ENCODE data around the gene SIAH2. TPM values are rescaled to one million over a fixed set of nuclear protein-coding genes. Genes with fewer than 3 reads are reported as not detected.
A peak's percentile ranks its signal among the peaks of the same experiment; 100 is the strongest.
"Not testable (repeated sequence)": the region's sequence is repeated elsewhere in the genome, so short reads cannot be mapped to it uniquely, and the experiment has no call there.

SIAH2 gene, protein sequence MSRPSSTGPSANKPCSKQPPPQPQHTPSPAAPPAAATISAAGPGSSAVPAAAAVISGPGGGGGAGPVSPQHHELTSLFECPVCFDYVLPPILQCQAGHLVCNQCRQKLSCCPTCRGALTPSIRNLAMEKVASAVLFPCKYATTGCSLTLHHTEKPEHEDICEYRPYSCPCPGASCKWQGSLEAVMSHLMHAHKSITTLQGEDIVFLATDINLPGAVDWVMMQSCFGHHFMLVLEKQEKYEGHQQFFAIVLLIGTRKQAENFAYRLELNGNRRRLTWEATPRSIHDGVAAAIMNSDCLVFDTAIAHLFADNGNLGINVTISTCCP
- 117 and 133 TPM in 2 replicates for total RNA-seq (2014; rRNA removed; shearing (Covaris generic))

DNA sequence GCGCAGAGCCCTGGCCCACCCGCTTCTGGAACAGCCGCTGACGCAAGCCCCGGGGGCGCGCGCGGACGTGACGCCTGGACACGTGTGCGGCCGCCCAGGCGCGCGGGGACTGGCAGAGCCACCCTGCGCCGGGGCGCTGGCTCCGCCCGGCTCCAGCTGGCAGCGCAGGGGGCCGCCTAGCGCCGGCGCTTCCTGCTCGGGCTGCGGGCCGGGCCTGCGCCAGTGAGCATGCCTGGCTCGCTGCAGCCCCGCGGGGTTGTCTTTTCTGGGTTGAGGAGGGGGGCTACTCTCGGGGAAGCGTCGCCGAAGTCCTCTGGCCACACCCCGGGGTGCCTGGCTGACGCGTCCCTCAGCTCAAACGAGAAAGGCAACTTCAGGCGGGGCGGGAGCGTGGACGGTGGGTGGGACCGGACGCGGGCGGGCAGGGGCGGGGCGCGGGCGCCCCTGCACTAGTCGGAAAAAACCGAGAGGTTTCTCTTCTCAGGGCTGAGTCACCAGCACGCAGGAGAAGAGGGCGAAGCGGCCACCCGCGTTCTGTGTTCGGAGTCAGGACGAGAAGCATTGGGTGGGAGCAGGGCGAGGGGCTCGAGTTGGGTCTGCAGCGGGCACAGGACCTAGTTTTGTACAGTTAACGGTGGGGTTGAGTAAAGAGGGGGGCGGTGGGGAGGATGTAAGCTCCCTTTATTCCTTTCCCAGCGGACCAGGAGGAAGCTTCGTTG lies at the start of gene SIAH2:
TSS of gene SIAH2 (minus strand) at position 48 of the 719 bp plus-strand sequence. CDS start 320 bp downstream, outside the sequence.
- DNase-seq (ENCODE audit: low spot score): peak; percentile 97

GRCh38 chr3:150811984-150812383 lies 49.0 kb upstream of the SIAH2 start:
- DNase-seq (ENCODE audit: low spot score): no peak

DNA sequence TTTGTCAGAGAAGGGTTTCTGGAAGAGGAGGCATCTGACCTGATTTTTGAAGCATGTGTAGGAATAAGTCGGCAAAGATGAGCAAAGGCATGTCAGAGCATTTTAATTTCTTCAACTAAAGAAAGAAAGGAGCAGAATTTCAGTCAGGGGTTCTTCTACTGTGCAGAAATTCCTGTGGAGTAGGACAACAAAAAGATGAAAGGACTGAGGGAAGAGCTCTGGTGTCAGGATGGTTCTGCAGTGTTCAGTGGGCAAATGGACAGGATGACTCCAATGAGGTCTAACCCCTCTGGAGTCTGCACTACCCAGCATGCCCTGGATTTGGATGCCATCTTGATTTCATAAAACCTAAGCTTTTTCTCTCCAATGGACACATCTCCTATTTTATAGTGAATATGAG lies 47.7 kb upstream of the SIAH2 start:
- no peak for DNase-seq (ENCODE audit: low spot score)

GRCh38 chr3:150806185-150806835 lies 43.3 kb upstream of the SIAH2 start:
- no peak for DNase-seq (ENCODE audit: low spot score)

DNA sequence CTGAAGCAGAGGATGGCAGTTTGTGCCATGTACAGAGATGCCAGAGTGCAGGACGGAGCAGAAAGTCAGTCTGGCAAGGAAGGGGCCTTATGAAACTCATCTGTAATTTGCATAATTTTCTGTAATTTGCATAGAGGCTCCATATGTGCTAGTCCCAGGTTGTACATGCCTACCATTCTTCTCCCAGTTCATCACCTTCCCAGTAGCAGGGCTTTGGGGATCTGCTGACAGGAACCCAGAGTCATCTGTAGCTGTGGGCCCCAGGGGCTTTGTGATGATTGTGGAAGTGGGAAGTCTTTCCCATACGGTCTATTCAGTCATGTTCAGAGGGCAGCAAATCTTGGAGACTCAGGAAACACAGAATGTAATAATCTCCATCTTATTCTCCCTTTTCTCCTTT lies 42.4 kb upstream of the SIAH2 start:
- DNase-seq (ENCODE audit: low spot score): no peak

- no peak for DNase-seq (ENCODE audit: low spot score)
Observed at GRCh38 chr3:150803440-150803985, 40.5 kb upstream of the SIAH2 start.

DNA sequence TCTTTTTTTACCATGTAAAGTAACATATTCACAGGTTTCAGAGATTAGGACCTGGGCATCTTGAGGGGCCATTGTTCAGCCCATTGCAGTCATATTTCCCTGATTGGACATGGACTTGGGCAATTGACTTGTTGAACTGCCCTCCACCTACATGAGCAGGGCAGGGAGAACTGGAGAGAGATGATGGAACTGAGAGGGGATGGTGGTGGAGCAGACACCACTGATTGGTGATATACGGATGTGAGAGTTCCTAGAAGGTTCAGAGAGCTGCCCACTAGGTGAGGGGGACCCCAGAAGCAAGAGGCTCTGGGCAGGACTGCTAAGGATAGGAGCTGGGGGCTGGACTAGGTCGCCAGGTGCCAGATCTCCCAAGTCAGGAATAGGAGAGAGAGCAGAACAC lies 37.8 kb upstream of the SIAH2 start:
- no peak for DNase-seq (ENCODE audit: low spot score)

GRCh38 chr3:150798122-150798618 lies 35.2 kb upstream of the SIAH2 start:
- no peak for DNase-seq (ENCODE audit: low spot score)

GRCh38 chr3:150797155-150797554 lies 34.2 kb upstream of the SIAH2 start:
- DNase-seq (ENCODE audit: low spot score): no peak

DNA sequence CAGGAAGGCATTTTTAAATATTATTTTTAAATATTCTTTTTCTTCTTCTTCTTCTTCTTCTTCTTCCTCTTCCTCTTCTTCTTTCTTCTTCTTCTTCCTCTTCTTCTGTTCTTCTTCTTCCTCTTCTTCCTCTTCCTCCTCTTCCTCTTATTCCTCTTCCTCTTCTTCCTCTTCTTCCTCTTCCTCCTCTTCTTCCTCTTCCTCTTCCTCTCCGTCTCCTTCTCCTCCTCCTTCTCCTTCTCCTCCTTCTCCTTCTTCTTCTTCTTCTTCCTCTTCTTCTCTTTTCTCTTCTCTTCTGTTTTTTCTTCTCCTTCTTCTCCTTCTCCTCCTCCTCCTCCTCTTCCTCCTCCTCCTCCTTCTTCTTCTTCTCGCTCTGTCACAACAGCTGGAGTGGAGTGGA lies 33.6 kb upstream of the SIAH2 start:
- not testable (repeated sequence) for DNase-seq (ENCODE audit: low spot score)

GRCh38 chr3:150793641-150794040 lies 30.7 kb upstream of the SIAH2 start:
- DNase-seq (ENCODE audit: low spot score): no peak

DNA sequence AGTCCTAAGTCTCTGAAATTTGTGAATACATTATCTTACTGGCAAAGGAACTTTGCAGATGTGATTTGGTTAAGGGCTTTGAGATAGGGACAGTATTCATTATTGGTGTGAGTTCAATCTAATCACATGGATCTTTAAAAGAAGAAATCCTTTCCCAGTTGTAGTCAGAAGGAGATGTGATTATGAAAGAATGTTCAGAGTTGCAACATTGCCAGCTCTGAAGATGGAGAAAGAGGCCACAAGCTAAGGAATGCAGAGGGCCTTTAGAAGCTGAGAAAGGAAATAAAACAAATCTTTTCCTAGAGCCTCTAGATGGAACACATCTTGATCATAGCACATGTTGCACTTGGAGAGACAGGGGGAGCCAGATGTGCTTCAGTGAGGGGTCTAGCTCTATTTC lies 27.7 kb upstream of the SIAH2 start:
- no peak for DNase-seq (ENCODE audit: low spot score)

DNA sequence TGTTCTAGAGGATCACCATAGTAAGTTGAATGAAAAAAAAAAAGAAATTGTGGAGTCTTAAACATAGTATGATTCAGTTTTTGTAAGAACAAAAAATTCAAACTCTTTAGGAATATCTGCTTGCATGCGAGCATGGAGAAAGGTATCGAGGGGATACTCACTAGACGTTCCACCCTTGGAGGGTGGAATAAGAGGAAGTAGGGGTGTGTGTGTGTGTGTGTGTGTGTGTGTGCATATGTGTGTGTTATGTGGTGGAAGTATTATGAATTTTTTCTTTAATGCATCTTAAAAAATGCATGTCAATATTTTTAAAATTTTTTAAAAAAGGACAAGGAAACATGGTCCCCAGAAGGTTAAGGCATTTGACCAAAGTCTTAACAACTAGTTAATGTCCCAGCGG lies 26.5 kb upstream of the SIAH2 start:
- DNase-seq (ENCODE audit: low spot score): no peak

DNA sequence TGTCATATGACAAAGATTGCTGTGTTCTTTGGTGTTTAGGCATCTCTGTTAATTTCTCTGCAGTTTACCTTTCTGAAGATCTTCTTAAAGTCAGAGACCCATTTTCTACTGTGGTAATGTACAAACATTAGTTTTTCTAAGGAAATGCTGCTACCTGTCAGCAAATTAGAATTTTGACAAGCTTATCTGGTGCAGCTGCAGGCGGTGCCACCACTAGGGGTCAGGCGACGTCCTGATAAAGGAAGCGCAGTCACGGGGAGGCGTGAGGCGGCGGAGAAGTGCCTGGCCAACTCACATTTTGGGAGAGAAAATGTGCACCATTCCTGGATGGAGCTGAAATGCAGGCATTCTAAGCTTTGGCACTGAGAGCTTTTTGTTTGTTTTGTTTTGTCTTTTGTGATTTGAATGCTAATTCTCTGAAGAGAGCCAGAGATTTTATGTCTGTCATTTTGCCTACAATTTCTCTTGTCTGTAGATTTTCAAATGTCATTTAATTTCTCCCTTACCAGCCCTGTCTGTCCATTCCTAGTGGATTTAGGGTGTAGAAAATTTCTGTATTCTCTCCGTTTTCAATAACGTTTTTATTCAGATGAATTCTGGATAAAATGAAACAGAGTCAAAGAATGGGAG lies 24.9 kb upstream of the SIAH2 start:
- DNase-seq (ENCODE audit: low spot score): peak; percentile 87

- DNase-seq (ENCODE audit: low spot score): no peak
Observed at GRCh38 chr3:150786791-150787190, 23.8 kb upstream of the SIAH2 start.

DNA sequence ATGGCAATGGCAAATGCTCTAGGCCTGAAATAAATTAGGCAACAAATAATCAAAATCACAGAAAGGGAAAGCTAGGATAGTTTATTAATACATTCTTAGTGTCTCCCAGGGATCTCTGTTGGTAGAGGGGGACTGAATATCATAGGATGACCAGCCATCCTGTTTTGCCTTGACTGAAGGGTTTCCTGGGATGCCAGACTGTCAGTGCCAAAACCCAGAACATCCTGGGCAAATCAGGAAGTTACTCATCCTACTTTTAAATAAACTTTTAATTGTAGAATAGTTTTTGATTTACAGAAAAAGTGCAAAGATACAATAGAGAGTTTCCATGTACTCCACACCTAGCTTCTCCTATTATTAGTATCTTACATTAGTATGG lies 21.8 kb upstream of the SIAH2 start:
- DNase-seq (ENCODE audit: low spot score): no peak

DNA sequence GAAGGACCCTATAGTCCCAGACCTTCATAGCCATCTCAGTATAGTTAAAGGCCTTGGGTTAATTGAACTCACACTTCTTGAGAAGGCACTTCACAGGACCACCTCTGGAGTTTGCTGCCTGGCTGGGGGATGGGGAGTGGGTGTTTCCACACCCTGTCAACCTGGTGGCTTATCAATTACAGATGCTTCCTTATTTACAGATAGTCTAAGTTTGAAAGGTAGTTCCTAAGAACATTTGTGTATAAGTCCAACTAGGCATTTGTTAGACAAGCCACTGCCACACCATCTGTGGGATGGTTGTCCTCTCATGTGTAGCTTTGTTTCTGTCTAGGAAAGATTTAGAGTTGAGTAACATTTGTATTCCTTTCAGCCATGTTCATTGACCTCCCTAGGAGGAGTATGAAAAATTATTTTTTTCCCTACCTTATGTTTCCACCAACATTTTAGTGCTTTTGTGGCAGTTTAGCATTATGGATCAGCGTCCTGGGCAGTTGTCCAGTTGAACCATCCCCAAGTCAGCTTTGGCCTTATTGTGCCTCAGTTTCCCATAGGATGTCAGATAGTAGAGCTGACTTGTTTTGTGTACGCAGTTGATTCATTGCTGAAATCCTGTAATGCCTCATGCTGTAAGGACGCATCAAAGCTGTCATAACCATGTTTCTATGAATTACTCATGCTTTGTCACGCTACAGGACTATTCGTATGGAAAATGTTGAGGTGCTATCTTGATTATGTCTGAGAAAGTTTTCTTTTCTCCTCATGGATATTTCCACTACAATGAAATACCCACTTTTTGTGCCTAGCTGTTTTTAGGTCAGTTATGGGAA lies 21.2 kb upstream of the SIAH2 start:
- DNase-seq (ENCODE audit: low spot score): no peak

GRCh38 chr3:150783316-150783715 lies 20.3 kb upstream of the SIAH2 start:
- no peak for DNase-seq (ENCODE audit: low spot score)

GRCh38 chr3:150779402-150779858 lies 16.5 kb upstream of the SIAH2 start:
- peak; percentile 28 for DNase-seq (ENCODE audit: low spot score)

- DNase-seq (ENCODE audit: low spot score): no peak
Observed at GRCh38 chr3:150778793-150779401, 15.9 kb upstream of the SIAH2 start.

Measured in HT-29 (cell line).